GM23338 (cell line): Measurements from ENCODE around the gene SUGP1. TPM values are rescaled to one million over a fixed set of nuclear protein-coding genes. Genes with fewer than 3 reads are reported as not detected.

ENCODE experiments used
- ATAC-seq: fragments of 200-7000 bp; cut with Tn5 transposase; 3 replicates; pipeline ENCODE4 v1.9.1; 2020
- DNase-seq: peaks from one replicate; pipeline ENCODE4 v3.0.0-alpha.2; 2015; ENCODE audit warnings: low spot score
- H2AFZ ChIP-seq: fragments of 200-600 bp; sonication (generic); 2 replicates; pipeline ENCODE4 v1.8.0; 2016; ENCODE audit warnings: antibody characterized with exemption, mild to moderate bottlenecking, moderate library complexity
- H3F3A ChIP-seq: fragments of 200-600 bp; sonication (generic); replicated peaks from 2 replicates; pipeline ENCODE4 v1.8.0; 2017; ENCODE audit warnings: antibody characterized with exemption, mixed run types, low read depth
- H3K27ac ChIP-seq: fragments of 200-600 bp; sonication (generic); 2 replicates; pipeline ENCODE4 v1.6.1; 2016; ENCODE audit warnings: low read depth
- H3K27me3 ChIP-seq: fragments of 200-600 bp; sonication (generic); 2 replicates; pipeline ENCODE4 v1.8.0; 2016; ENCODE audit warnings: mild to moderate bottlenecking, mixed run types, moderate library complexity; ENCODE audit not compliant: insufficient read depth
- H3K36me3 ChIP-seq: fragments of 200-600 bp; sonication (generic); 2 replicates; pipeline ENCODE4 v1.8.0; 2016; ENCODE audit warnings: mild to moderate bottlenecking; ENCODE audit not compliant: insufficient read depth
- H3K4me1 ChIP-seq: fragments of 200-600 bp; sonication (generic); 2 replicates; pipeline ENCODE4 v1.8.0; 2016; ENCODE audit warnings: mild to moderate bottlenecking, moderate library complexity; ENCODE audit not compliant: insufficient read depth
- H3K4me2 ChIP-seq: fragments of 200-600 bp; sonication (generic); 2 replicates; pipeline ENCODE4 v1.7.1; 2017; ENCODE audit warnings: mixed run types
- H3K4me3 ChIP-seq: fragments of 200-600 bp; sonication (generic); 2 replicates; pipeline ENCODE4 v1.6.1; 2016; ENCODE audit warnings: mixed run types
- H3K79me2 ChIP-seq: fragments of 200-600 bp; sonication (generic); replicated peaks from 2 replicates; pipeline ENCODE4 v1.8.0; 2017; ENCODE audit warnings: mild to moderate bottlenecking; ENCODE audit not compliant: insufficient read depth
- H3K9me2 ChIP-seq: fragments of 200-600 bp; sonication (generic); 2 replicates; pipeline ENCODE4 v1.8.0; 2017; ENCODE audit not compliant: insufficient read depth
- H4K20me1 ChIP-seq: fragments of 200-600 bp; sonication (generic); replicated peaks from 2 replicates; pipeline ENCODE4 v1.8.0; 2017; ENCODE audit warnings: mild to moderate bottlenecking; ENCODE audit not compliant: insufficient read depth
- H3K27ac Mint-ChIP-seq: 2 replicates; pipeline ENCODE4 v1.8.0; 2020; ENCODE audit warnings: inconsistent platforms, mild to moderate bottlenecking, moderate library complexity, mixed read lengths
- H3K27me3 Mint-ChIP-seq: 3 replicates; pipeline ENCODE4 v1.8.0; 2022; ENCODE audit warnings: low read depth, mild to moderate bottlenecking, moderate library complexity, mixed read lengths, inconsistent platforms; ENCODE audit not compliant: insufficient read depth, poor library complexity
- H3K36me3 Mint-ChIP-seq: 3 replicates; pipeline ENCODE4 v1.8.0; 2021; ENCODE audit warnings: low read depth, mild to moderate bottlenecking, inconsistent platforms, moderate library complexity, mixed read lengths
- H3K4me1 Mint-ChIP-seq: 3 replicates; pipeline ENCODE4 v1.8.0; 2020; ENCODE audit warnings: mild to moderate bottlenecking, inconsistent platforms, mixed read lengths
- H3K4me3 Mint-ChIP-seq: 3 replicates; pipeline ENCODE4 v1.8.0; 2021; ENCODE audit warnings: moderate library complexity, mild to moderate bottlenecking, inconsistent platforms, mixed read lengths
- H3K9me3 Mint-ChIP-seq: 3 replicates; pipeline ENCODE4 v1.8.0; 2020; ENCODE audit warnings: moderate library complexity, mild to moderate bottlenecking, inconsistent platforms, mixed read lengths
- CREB1 ChIP-seq: fragments of 250-450 bp; sonication (Bioruptor Pico); IDR thresholded peaks from 2 replicates; pipeline ENCODE4 v1.5.0; 2020; ENCODE audit warnings: low read depth, mild to moderate bottlenecking, moderate library complexity
- CTCF ChIP-seq, 2 experiments: fragments of 200-600 bp in 1 of 2; sonication (generic) in 1 of 2; conservative IDR thresholded peaks; 2 replicates each; pipeline versions ENCODE4 v1.5.1 to v1.6.1; 2016 to 2017; ENCODE audit warnings: antibody characterized with exemption in 2 of 2, low read depth in 2 of 2, mild to moderate bottlenecking in 2 of 2, moderate library complexity in 1 of 2
- EZH2 ChIP-seq: fragments of 200-600 bp; sonication (generic); IDR thresholded peaks from one replicate; pipeline ENCODE4 v1.8.0; 2017; ENCODE audit warnings: antibody characterized with exemption, mild to moderate bottlenecking, low read depth; ENCODE audit not compliant: unreplicated experiment
- EZH2phosphoT487 ChIP-seq: fragments of 200-600 bp; sonication (generic); IDR thresholded peaks from one replicate; pipeline ENCODE4 v1.8.1; 2018; ENCODE audit warnings: antibody characterized with exemption; ENCODE audit not compliant: unreplicated experiment
- JUNB ChIP-seq: IDR thresholded peaks from one replicate; pipeline ENCODE4 v1.6.1; 2016; ENCODE audit warnings: antibody characterized with exemption; ENCODE audit not compliant: unreplicated experiment
- POLR2AphosphoS5 ChIP-seq: IDR thresholded peaks from 2 replicates; pipeline ENCODE4 v1.6.1; 2016; ENCODE audit warnings: antibody characterized with exemption, low read depth
- REST ChIP-seq: IDR thresholded peaks from one replicate; pipeline ENCODE4 v1.6.1; 2018; ENCODE audit warnings: antibody characterized with exemption; ENCODE audit not compliant: unreplicated experiment
- STAT1 ChIP-seq: IDR thresholded peaks from one replicate; pipeline ENCODE4 v1.6.1; 2016; ENCODE audit warnings: antibody characterized with exemption; ENCODE audit not compliant: unreplicated experiment
- ZNF114 ChIP-seq: fragments of 250-450 bp; sonication (Bioruptor Pico); IDR thresholded peaks from 2 replicates; pipeline ENCODE4 v1.5.0; 2020; ENCODE audit warnings: mild to moderate bottlenecking, moderate library complexity
- polyA plus RNA-seq: library from polyadenylated mRNA; unstranded; fragments of >200 nt; fragmentation: Nextera tagmentation; extraction: Ambion mirVana; gene quantifications from 2 replicates; pipeline ENCODE4 v1.2.1, GENCODE V29; 2016
- small RNA-seq: library from RNA; depleted of rRNA; stranded (forward); fragments of <200 nt; gene quantifications from one replicate; pipeline ENCODE3, GENCODE V24; 2014; ENCODE audit warnings: low replicate concordance
- total RNA-seq: library from RNA; depleted of rRNA; stranded (reverse); fragments of >200 nt; shearing (Covaris generic); gene quantifications from 2 replicates; pipeline ENCODE4 v1.2.3, GENCODE V29; 2014; rRNA removed

Gene SUGP1
- total and polyA plus RNA-seq, 2 experiments from 2014 or later = 38.6 to 61.6 TPM

- Mint-ChIP-seq H3K27me3 (peaks cover 29% of the 10 kb centered on the region), H3K4me1 (peaks cover 3% of the 10 kb centered on the region), H3K36me3 (no peaks in the 10 kb centered on the region), H3K27ac (no peak overlapping the region), H3K4me3 (no peak overlapping the region), H3K9me3 (peaks cover 3% of the 10 kb centered on the region)
- no peaks in the 10 kb centered on the region for H4K20me1 ChIP-seq
- no peaks in the 10 kb centered on the region for H3K36me3 ChIP-seq
- no peak overlapping the region for H3K4me3 ChIP-seq
- no peak overlapping the region for H2AFZ ChIP-seq
- peaks cover 15% of the 10 kb centered on the region for H3K27me3 ChIP-seq
- DNase-seq (no peak), ATAC-seq (no peak)
- TF ChIP-seq EZH2phosphoT487 (no peak), CREB1 (CRISPR knock-in tag) (no peak), POLR2AphosphoS5 (no peak), ZNF114 (no peak), EZH2 (no peak), REST (no peak)
- H3F3A ChIP-seq = peaks cover 12% of the 10 kb centered on the region
- H3K9me2 ChIP-seq = no peaks in the 10 kb centered on the region
- H3K79me2 ChIP-seq = no peaks in the 10 kb centered on the region
- no peak overlapping the region for H3K27ac ChIP-seq
- no peak overlapping the region for H3K4me2 ChIP-seq
- peaks cover 5% of the 10 kb centered on the region; the same call in 1 of the 2 replicates for H3K4me1 ChIP-seq
Measured at GRCh38 chr19:19226663-19227062, 93.6 kb downstream of the SUGP1 start.

GRCh38 chr19:19226204-19226603 is 94.1 kb downstream of the SUGP1 start:
- Histone ChIP-seq H3K4me3 (no peak overlapping the region), H4K20me1 (no peaks in the 10 kb centered on the region), H3K79me2 (no peaks in the 10 kb centered on the region), H3K36me3 (no peaks in the 10 kb centered on the region), H2AFZ (no peak overlapping the region), H3K4me1 (peaks cover 5% of the 10 kb centered on the region; the same call in 1 of the 2 replicates), H3K27me3 (peaks cover 15% of the 10 kb centered on the region), H3K27ac (no peak overlapping the region), H3F3A (peaks cover 12% of the 10 kb centered on the region), H3K4me2 (no peak overlapping the region), H3K9me2 (no peaks in the 10 kb centered on the region)
- Mint-ChIP-seq H3K27ac (no peak overlapping the region), H3K4me1 (peaks cover 3% of the 10 kb centered on the region), H3K36me3 (no peaks in the 10 kb centered on the region), H3K27me3 (peaks cover 28% of the 10 kb centered on the region), H3K4me3 (no peak overlapping the region), H3K9me3 (peaks cover 3% of the 10 kb centered on the region; the same call in 2 of the 3 replicates)
- TF ChIP-seq STAT1 (no peak), CTCF (conservative IDR thresholded peaks at IDR 0.05; ENCODE audit: low read depth in 2 of 2) (no peak), JUNB (no peak), CREB1 (CRISPR knock-in tag) (no peak), POLR2AphosphoS5 (no peak), EZH2phosphoT487 (no peak)
- ATAC-seq = no peak
- DNase-seq = no peak

Small RNAs within 50 kb of the gene (small RNA-seq; reads per million reads assigned to genes)
- not detected for gene RNU6-1028P

Other genes with a start within 250 kb of the SUGP1 start
- 59.3 and 59.5 TPM in 2 replicates for gene TMEM161A, start 182.0 kb downstream of the SUGP1 start, total RNA-seq
- gene TMEM161A, start 182.0 kb downstream of the SUGP1 start, polyA plus RNA-seq = 38.0 and 38.9 TPM in 2 replicates
- 3.0 and 8.3 TPM in 2 replicates for gene MEF2B, start 150.2 kb downstream of the SUGP1 start, total RNA-seq
- 7.4 and 8.1 TPM in 2 replicates for gene MEF2B, start 150.2 kb downstream of the SUGP1 start, polyA plus RNA-seq
- 16.4 and 18.8 TPM in 2 replicates for gene BORCS8, start 128.4 kb downstream of the SUGP1 start, total RNA-seq
- 13.8 and 15.1 TPM in 2 replicates for gene BORCS8, start 128.4 kb downstream of the SUGP1 start, polyA plus RNA-seq
- gene RFXANK, start 128.3 kb downstream of the SUGP1 start, total RNA-seq = 54.3 and 58.1 TPM in 2 replicates
- 124 and 129 TPM in 2 replicates for gene RFXANK, start 128.3 kb downstream of the SUGP1 start, polyA plus RNA-seq
- gene NR2C2AP, start 117.1 kb downstream of the SUGP1 start, total RNA-seq = 14.4 and 14.6 TPM in 2 replicates
- 25.7 and 27.6 TPM in 2 replicates for gene NR2C2AP, start 117.1 kb downstream of the SUGP1 start, polyA plus RNA-seq
- 8.0 and 9.4 TPM in 2 replicates for gene NCAN, start 108.6 kb downstream of the SUGP1 start, total RNA-seq
- gene NCAN, start 108.6 kb downstream of the SUGP1 start, polyA plus RNA-seq = 1.8 and 2.2 TPM in 2 replicates
- gene TM6SF2, start 47.2 kb downstream of the SUGP1 start, total RNA-seq = 2.6 and 3.9 TPM in 2 replicates
- 4.2 and 4.4 TPM in 2 replicates for gene TM6SF2, start 47.2 kb downstream of the SUGP1 start, polyA plus RNA-seq
- gene MAU2, start 320 bp upstream of the SUGP1 start, total RNA-seq = 36.0 and 62.2 TPM in 2 replicates
- 18.9 and 20.5 TPM in 2 replicates for gene MAU2, start 320 bp upstream of the SUGP1 start, polyA plus RNA-seq
- 123 and 151 TPM in 2 replicates for gene GATAD2A, start 85.2 kb upstream of the SUGP1 start, total RNA-seq
- gene GATAD2A, start 85.2 kb upstream of the SUGP1 start, polyA plus RNA-seq = 40.0 and 49.2 TPM in 2 replicates
- gene TSSK6, start 195.0 kb upstream of the SUGP1 start, total RNA-seq = 4.5 and 4.9 TPM in 2 replicates
- 0.28 and 0.63 TPM in 2 replicates for gene TSSK6, start 195.0 kb upstream of the SUGP1 start, polyA plus RNA-seq
- gene NDUFA13, start 195.7 kb upstream of the SUGP1 start, total RNA-seq = 37.6 and 143 TPM in 2 replicates
- 598 and 619 TPM in 2 replicates for gene NDUFA13, start 195.7 kb upstream of the SUGP1 start, polyA plus RNA-seq
- gene YJEFN3, start 208.4 kb upstream of the SUGP1 start, total RNA-seq = 0.85 and 3.5 TPM in 2 replicates
- gene YJEFN3, start 208.4 kb upstream of the SUGP1 start, polyA plus RNA-seq = 3.7 and 6.5 TPM in 2 replicates
- gene CILP2, start 217.8 kb upstream of the SUGP1 start, total RNA-seq = 17.0 and 21.6 TPM in 2 replicates
- gene CILP2, start 217.8 kb upstream of the SUGP1 start, polyA plus RNA-seq = 4.0 and 5.0 TPM in 2 replicates